ENCODE data around the gene ITFG1.

GRCh38 chr16:47136099-47136842 lies 324.6 kb downstream of the ITFG1 start:
- TF ChIP-seq POLR2A (IDR thresholded peaks at IDR 0.05; ENCODE audit: low read length) (no peak), GATA1 (IDR thresholded peaks at IDR 0.05; ENCODE audit: low read depth, low read length) (no peak)

Measured in erythroblast (primary cell).